Neutrophil (primary cell): Measurements from ENCODE around the gene EPB41L4A.

Source experiments
- H3K27ac ChIP-seq: fragments of 200-600 bp; sonication (generic); 2 replicates; pipeline ENCODE4 v1.5.1; 2016; ENCODE audit warnings: mild to moderate bottlenecking, moderate library complexity
- H3K27me3 ChIP-seq: fragments of 200-600 bp; sonication (generic); 2 replicates; pipeline ENCODE4 v1.6.0; 2016; ENCODE audit warnings: mild to moderate bottlenecking
- H3K36me3 ChIP-seq: fragments of 200-600 bp; sonication (generic); 2 replicates; pipeline ENCODE4 v1.5.1; 2017
- H3K4me1 ChIP-seq, 2 experiments: fragments of 200-600 bp in 1 of 2; sonication (generic) in 1 of 2; 1 replicate in 1 of 2; 2 replicates in 1 of 2; pipeline versions ENCODE4 v1.5.1 to v1.6.1; 2013 to 2016; ENCODE audit warnings: low read depth in 1 of 2, low read length in 1 of 2, mild to moderate bottlenecking in 1 of 2, moderate library complexity in 1 of 2; ENCODE audit not compliant: control insufficient read depth in 1 of 2, insufficient read depth in 1 of 2
- H3K4me3 ChIP-seq, 2 experiments: fragments of 200-600 bp in 1 of 2; sonication (generic) in 1 of 2; 1 replicate in 1 of 2; 2 replicates in 1 of 2; pipeline ENCODE4 v1.5.1; 2013 to 2016; ENCODE audit warnings: low read depth in 1 of 2, low read length in 1 of 2, mild to moderate bottlenecking in 1 of 2, moderate library complexity in 1 of 2
- H3K9me3 ChIP-seq: fragments of 200-600 bp; sonication (generic); 2 replicates; pipeline ENCODE4 v1.5.1; 2016
- TF ChIP-seq, protein P1 (sequence below): fragments of 200-600 bp; sonication (generic); IDR thresholded peaks from 2 replicates; pipeline ENCODE4 v1.5.1; 2016; ENCODE audit warnings: antibody characterized with exemption

The EPB41L4A gene

DNA sequence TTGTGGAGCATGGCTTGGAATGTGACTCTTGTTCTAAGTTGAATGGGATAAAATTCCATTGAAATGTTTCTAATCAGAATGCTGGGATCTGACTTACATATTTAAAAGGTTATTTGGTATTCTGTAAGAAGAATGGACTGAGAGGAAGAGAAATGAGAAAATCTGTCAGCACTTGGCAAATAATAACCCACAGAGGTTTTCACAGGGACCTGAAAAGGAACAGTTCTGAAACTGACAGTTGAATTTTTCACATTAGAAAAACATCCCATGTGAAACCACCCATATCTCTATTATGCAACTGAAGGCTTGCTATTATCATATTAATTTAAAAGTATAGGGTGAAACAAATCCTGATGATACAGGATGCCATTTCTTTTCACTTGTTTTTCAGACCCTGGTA, 302.7 kb downstream of the EPB41L4A start:
- H3K9me3 ChIP-seq, result no peaks in the 10 kb centered on the region

DNA sequence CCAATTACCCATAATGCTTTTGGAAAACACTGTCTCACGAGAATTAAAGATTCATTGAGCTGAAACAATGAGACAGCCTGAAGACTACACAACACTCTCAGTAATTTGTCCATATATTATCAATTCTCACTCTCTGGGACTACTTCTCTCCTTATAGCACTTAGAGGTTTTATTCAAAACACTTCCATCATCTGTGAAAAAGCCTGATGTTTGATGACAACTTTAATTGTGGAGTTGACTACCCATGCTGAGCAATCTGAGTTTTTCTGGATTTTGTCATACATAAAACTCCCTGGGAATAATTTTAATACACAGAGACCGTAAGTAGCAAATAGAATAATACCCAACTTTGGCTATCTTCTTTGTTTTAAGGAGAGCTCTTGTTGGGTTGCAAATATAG, 305.5 kb downstream of the EPB41L4A start:
- Histone ChIP-seq H3K4me1 (no peaks in the 10 kb centered on the region), H3K9me3 (no peaks in the 10 kb centered on the region), H3K4me3 (no peak overlapping the region), H3K27me3 (no peaks in the 10 kb centered on the region), H3K36me3 (no peaks in the 10 kb centered on the region), H3K27ac (no peak overlapping the region)
- TF ChIP-seq, protein P1, sequence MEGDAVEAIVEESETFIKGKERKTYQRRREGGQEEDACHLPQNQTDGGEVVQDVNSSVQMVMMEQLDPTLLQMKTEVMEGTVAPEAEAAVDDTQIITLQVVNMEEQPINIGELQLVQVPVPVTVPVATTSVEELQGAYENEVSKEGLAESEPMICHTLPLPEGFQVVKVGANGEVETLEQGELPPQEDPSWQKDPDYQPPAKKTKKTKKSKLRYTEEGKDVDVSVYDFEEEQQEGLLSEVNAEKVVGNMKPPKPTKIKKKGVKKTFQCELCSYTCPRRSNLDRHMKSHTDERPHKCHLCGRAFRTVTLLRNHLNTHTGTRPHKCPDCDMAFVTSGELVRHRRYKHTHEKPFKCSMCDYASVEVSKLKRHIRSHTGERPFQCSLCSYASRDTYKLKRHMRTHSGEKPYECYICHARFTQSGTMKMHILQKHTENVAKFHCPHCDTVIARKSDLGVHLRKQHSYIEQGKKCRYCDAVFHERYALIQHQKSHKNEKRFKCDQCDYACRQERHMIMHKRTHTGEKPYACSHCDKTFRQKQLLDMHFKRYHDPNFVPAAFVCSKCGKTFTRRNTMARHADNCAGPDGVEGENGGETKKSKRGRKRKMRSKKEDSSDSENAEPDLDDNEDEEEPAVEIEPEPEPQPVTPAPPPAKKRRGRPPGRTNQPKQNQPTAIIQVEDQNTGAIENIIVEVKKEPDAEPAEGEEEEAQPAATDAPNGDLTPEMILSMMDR, result no peak

More for the DNA sequence above, 302.7 kb downstream of the EPB41L4A start:
- TF ChIP-seq, protein P1, result no peak
- no peaks in the 10 kb centered on the region for H3K36me3 ChIP-seq
- H3K4me1 ChIP-seq, result no peaks in the 10 kb centered on the region
- H3K27ac ChIP-seq, result no peak overlapping the region
- H3K4me3 ChIP-seq, result no peak overlapping the region
- H3K27me3 ChIP-seq, result no peaks in the 10 kb centered on the region
